ENCODE results near the gene SLC46A3.
A peak's percentile ranks its signal among the peaks of the same experiment; 100 is the strongest.
"Not testable (repeated sequence)": the region's sequence is repeated elsewhere in the genome, so short reads cannot be mapped to it uniquely, and the experiment has no call there.

SLC46A3 gene

DNA sequence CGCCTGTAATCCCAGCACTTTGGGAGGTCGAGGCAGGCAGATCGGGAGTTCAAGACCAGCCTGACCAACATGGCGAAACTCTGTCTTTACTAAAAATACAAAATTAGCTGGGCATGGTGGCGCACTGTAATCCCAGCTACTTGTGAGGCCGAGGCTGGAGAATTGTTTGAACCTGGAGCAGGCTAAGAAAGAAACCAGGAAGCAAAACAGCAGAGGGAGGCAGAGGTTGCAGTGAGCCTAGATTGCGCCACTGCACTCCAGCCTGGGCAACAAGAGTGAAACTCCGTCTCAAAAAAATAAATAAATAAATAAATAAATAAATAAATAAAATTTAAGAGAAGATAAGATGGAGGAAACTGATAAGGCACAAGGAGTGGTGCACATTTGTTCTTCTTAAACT, 35.6 kb downstream of the SLC46A3 start:
- not testable (repeated sequence) for DNase-seq (ENCODE audit: low read depth in 3 of 3)

DNA sequence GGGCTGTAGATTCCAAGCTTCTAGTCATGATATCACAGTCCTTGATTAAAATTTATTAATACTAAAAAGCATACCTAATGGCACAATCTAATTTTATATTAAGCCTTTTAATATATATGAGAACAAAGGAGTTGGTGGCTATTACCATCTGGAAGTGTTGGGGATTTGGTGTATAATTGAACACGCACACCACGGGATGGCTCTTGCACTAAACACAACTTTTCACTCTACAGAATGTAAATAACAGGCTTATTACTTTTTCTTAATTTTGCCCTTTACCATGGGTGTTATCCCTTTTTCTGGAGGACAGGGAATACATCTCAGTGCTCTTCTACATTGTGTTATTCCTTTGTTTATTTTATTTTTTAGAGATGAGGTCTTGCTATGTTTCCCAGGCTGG, 38.2 kb downstream of the SLC46A3 start:
- DNase-seq (ENCODE audit: low read depth in 3 of 3): no peak

DNA sequence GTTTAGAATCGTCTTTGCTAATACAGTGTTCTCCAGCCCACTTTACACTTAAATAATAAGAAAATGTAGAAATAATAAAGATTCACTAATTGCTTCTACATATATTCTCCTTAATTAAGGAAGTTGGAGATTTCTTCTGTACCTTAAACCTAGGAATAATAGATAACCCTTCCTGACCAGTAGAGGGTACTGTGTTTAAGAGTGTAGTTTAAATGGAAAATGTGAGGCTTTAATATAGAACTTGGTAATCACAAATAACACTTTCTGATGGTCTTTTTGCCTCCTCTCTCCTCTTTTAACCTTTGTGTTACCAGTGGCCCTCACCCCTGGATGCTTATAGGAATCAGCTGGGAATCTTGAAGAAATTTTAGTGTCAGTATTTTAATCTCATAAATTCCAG, 39.1 kb downstream of the SLC46A3 start:
- DNase-seq (ENCODE audit: low read depth in 3 of 3): no peak

DNA sequence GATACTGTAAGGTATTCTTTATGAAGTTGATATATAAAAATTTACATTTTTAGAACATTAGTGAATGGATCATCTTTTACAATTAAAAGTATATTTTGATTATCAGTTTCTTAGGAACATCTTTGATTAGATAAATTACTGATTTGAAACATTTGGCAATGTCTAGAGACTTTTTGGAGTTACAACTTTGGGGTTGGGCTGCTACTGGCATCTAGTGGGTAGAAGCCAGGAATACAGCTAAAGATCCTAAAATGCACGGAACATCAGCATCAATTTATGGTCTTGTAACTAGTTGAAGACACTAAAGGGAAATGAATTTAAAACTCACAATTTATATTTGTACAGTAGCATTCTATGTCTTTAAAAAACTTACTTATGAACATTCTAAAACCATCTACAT, 40.0 kb downstream of the SLC46A3 start:
- no peak for DNase-seq (ENCODE audit: low read depth in 3 of 3)

DNA sequence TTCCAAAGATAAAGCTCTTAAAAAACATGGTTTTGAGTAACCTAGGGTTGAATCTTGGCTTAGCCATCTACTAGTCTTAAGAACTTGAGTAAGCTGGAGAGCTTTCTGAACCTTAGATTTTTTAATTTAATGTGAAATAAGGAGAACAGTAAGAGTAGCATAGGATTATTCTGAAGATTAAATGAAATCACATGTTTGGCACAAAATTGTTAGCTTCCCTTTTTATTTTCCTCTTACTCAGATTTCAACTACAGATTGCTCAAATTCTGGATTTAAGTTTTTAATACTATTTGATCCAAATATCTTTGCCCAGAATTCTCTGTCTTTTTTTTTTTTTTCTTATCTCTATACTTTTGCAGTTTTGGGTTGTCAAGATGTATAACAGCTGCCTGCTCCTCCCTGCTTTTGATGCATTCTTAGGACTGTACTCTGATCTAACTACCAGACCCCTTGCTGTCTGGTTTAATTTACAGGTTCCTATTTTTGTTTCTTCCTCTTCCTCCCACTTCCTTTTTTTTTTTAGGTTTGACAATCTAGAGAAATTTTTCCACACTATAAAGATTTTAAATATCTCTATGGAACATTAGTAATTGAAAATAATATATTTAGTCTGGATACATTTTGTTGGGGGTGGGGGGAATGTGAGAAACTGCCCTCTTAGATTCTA, 47.5 kb downstream of the SLC46A3 start:
- DNase-seq (ENCODE audit: low read depth in 3 of 3): no peak

DNA sequence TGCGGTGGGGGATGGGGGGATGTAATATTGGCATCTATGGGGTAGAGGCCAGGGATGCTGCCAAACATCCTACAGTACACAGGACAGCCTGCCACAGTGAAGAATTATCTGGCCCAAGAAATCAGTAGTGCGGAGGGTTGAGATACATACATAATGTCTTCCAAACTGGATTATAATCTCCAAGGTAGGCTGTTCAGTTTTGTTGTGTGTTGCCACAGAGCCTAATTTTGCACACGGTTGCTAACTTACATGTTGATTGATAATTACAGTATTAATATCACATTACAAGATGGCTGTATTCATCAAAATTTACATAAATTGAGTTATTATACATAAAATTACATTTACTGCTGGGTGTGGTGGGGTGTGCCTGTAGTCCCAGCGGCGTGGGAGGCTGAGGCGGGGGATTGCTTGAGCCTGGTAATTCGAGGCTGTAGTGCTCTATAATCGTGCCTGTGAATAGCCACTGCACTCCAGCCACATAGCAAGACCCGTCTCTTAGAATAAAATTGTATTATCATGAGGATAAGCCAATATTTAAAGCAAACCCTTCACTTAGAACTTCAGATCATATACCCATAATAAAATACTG, 51.8 kb downstream of the SLC46A3 start:
- DNase-seq (ENCODE audit: low read depth in 3 of 3): no peak

DNA sequence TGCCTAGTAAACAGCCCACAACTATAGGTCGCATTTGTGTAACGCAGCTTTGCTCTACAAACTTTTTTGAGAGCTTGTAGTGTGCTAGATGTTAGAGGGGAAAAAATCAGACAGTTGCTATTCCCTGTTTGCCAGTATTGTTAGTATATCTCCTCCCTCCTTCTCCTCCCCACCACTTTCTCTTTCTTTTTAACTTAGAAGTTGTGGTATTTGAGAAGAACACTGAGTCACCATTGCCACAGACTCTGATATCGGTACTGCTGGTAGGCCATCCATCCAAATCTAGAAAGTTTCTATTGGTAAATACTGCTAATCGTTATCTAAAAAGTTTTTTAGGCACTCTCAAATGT, 59.2 kb downstream of the SLC46A3 start:
- DNase-seq (ENCODE audit: low read depth in 3 of 3): no peak

DNA sequence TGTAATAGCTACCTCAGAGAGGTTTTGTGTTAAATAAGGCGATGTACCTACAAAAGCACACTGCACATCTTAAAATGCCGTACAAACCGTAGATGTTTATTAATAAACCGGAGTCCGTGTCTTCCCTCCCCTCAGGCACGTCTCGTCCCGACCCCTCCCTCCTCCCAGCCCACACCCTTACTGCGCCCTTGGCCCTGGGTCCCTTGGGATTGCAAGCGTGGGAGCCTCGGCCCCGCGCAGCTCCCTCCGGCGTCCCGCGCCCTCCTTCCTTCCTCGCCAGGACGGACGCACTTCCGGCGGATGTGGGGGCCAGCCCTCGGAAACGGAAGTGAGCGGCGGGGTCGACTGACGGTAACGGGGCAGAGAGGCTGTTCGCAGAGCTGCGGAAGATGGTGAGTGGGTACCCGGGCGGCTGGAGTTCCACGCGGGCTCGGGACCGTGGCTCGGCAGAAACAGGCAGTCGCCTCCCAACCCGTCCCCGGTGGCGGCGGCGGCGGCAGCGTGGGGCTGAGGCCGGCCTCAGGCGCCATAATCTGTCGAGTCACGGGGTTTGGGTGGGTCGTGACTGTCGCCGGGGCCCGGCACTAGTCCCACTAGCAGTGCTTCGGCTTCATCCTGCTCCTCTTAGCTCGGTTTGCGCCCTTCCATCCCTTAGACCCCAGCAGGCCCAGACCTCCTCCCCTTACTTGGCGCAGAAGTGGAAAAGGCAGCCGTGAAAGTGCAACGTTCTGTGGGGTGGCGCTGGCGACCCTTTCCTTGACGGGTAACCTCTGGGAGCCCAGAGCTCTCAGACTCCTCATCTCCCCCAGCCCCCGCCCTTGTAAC, 59.8 kb downstream of the SLC46A3 start, which contains the start of gene POMP:
Gene POMP, plus strand, starts transcription at position 335 of the 825 bp plus-strand sequence. Its CDS starts 55 bp downstream, at position 390.
- peak; percentile 86 to 88 (median 88) for DNase-seq (ENCODE audit: low read depth in 3 of 3)

DNA sequence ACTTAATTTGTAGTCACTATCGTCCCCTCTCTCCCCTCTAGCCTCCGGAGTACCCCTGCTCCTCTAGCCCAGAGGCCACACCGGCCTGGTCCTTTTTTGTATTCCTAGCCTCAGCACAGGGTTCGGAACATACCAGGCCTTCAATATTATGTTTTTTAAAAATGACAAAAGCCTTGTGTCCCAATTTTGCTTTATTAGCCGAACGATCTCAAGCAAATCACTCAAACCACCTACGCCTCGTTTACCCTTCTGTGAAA, 60.3 kb downstream of the SLC46A3 start:
- no peak for DNase-seq (ENCODE audit: low read depth in 3 of 3)

DNA sequence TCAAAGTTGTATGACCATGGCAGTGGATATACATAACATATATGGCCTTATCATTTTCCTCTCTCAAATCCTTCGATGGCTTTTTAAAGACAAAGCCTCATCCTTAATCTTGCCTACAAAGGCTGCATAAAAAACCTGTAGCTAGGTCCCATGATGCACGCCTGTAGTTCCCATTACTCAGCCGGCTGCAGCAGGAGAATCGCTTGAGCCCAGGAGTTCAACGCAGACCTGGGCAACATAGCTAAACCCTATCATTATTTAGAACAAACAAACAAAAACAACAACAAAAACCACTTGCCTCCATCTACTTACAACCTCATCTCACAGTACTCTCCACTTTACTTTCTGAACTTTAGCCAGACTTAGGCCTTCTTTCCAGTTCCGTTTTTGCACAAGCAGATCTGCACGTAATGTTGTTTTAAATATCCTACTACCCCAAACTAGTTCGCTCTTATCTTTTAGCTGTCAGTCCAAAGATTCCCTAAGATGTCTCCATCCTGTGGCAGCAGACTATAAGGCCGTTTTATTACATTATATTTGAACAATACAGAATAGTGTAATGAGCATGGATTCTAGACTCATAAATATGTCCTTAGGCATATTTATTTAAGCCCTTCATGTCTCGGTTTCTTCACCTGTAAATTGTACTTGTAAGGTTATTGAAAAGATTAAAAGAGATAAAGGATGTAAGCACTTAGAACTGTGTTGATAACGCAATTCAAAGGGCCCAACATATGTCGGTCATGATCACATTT, 60.8 kb downstream of the SLC46A3 start:
- no peak for DNase-seq (ENCODE audit: low read depth in 3 of 3)

DNA sequence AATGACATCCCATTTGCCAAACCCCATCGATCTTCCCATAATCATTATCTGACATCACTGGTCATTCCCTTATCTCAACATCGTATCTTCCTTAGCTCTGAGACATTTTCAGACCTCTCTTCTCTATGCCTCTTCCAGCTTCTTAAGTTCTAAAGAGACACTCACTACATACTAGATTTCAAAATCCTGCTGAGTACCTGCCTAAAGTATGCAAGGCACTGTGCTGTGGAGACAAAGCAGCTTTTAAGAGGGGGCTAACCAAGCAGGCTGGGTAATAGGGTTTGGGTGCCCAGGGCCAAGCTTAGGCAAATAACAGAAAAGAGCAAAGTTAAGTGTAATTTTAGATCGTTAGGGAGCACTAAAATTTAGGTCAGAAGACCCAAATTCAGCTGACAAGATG, 63.2 kb downstream of the SLC46A3 start:
- no peak for DNase-seq (ENCODE audit: low read depth in 3 of 3)

DNA sequence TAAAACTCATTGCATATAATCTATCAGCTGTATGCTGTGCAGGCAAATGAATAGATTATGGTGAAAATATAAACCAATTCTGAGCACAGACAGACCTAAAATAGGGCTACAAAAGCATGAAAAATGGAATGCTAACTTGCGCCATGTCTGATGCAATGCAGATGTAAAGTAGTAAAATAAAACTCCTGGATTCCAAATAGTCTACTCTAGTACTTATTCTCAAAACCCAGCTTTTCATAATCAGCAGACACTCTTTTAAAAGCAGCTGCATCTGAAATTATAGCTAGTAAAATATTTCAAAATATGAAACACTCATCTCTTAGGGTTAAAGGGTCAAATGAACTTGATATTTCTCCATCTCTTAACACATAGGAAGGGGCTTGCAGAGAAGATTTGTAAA, 64.5 kb downstream of the SLC46A3 start:
- DNase-seq (ENCODE audit: low read depth in 3 of 3): no peak

DNA sequence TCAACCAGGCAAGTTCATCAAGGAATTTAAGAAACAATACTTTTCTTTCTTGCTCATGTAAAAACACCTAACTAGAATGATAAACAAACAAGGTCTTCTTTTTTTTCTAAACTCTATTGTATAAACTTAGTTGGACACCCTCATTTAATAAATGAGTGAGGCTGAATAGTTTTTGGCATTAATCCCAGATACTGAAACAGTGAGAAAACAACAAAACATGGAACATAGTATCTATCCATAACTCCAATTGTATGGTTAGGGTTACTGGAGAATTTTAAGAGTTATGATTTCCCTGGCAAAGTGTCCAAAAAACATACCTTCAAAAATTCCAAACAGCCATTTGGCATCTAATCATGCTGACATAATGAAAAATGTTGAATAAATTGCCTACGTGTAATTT, 65.7 kb downstream of the SLC46A3 start:
- no peak for DNase-seq (ENCODE audit: low read depth in 3 of 3)

DNA sequence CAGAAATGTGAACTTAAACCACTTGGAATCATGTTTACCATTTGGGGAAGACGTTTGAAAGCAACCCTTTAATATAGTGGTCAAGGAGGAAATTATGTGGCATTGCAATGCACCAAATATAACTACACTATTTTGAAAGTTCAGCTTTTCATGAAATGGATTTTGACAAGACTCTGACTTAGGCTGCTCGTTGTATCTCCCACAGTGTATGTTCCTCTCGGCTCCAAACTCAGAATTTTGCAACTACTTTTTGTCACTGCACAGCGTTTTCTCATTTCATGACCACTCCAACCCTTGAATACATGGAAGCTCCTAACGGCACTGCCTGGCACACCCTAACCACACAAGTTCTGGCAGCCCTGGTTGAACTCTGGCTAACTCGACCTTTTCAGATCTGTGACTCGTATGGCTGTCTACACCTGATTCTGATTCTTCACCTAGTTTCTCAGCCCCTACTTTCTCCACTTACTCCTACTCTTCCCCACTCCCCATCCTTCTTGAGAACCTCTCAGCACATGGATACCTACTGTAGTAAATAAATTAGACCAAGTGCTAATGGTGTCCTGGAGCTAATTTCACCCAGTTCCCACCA, 66.9 kb downstream of the SLC46A3 start:
- DNase-seq (ENCODE audit: low read depth in 3 of 3): no peak

DNA sequence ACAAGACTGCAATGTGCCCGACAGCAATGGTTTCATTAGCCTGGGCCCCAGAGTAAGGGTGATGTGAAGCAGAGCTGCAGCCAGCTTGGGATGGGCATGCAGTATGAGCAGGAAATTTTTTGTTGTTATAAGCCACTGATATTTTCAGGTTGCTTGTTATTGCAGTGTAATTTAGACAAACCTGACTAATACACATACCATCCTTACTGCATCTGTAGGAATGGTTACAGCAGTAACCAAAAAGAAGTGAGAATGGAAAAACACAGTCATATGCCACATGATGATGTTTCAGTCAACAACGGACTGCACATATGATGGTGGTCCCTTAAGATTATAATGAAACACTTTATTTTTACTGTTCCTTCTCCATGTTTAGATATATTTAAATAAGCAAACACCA, 68.5 kb downstream of the SLC46A3 start:
- no peak for DNase-seq (ENCODE audit: low read depth in 3 of 3)
